NCI-H2107 (cell line): ENCODE measurements around the gene SPATA20.

Experiments used
- DNase-seq: peaks from one replicate; lab custom pipeline; 2025; lab: John Stamatoyannopoulos, UW

The SPATA20 gene

GRCh38 chr17:50520483-50520882, 26.5 kb upstream of the SPATA20 start:
- DNase-seq: no peak

DNA sequence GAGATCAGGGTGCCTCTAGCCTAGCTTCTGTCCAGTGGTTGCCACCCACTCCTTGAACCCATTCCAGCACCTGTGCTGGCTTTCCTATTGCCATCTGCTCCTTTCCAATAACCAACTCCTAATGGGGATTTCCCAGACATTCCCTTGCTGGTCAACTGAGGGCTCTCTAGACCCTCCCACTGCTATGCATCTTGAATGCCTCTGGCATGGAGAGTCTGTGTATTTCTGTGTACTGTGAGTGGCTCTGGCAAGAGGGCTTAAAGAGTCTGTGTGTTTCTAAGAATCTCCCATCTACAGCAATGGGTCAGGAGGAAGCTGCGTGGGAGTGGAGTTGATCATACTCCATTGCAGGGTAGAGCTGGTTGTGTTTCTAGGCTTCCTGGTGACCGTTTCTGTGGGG, 25.5 kb upstream of the SPATA20 start:
- no peak for DNase-seq

GRCh38 chr17:50522766-50523165, 24.2 kb upstream of the SPATA20 start:
- DNase-seq: no peak

GRCh38 chr17:50523208-50523607, 23.8 kb upstream of the SPATA20 start:
- no peak for DNase-seq

DNA sequence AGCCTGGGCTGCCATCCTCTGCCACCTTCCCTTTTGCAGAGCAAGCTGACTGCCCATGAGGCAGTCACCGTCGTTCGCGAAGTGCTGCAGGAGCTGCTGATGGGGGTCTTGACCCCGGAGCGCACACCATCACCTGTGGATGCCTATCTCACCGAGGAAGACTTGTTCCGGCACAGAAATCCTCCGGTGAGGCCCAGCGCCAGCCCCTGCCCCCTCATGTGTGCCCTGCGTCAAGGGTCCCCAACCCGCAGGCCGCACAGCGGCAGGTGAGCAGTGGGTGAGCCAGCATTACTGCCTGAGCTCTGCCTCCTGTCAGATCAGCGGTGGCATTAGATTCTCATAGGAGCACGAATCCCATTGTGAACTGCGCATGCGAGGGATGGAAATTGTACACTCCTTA, 22.1 kb upstream of the SPATA20 start:
- no peak for DNase-seq

DNA sequence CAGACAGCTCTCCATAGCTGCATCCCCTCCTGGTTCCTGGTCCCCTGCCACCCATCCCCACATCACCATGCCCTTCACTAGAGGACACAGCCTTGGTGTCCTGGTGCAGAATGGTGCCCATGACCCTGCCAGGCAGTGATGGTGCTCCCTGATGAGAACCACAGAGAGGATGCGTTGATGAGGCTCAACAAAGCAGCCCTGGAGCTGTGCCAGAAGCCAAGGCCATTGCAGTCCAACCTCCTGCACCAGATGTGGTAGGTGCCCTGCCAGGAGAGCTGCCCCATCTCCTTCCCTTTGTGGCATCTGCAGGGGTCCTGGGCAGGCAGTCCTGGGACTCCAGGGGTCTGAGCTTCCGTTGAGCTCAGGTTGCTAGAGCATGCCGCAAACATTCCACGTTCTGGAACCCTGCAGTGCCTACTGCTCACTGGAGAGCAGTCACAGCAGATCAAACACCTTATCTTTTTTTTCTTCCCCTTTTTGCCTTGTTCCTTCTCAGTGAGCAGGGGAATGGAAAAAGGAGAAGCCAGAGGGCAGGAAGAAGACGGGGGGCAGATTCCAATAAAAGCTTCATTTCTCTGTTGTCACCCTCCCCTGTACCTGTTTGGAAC, 19.7 kb upstream of the SPATA20 start:
- DNase-seq: no peak

DNA sequence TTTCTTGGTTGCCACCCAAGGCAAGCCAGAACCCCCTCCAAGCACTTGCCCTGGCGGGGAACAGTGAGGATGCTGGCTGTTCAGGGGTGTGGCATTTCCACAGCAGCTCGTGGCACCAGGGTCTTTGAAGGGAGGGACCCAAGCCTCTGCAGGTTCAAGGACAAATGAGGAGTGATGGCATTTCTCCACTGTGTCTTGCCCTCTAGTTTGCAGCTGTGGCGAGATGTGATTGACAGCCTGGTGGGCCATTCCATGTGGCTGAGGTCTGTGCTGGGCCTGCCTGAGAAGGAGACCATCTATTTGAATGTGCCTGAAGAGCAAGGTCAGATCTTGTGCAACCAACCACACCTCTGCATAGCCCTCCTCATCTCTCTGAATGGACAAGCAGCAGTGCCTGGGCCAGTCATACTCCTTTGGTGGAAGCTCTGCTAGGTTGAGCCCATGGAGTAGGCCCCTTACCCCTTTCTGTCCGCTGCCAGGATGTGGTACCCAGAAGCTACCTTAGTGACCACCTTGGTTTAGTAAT, 19.0 kb upstream of the SPATA20 start:
- no peak for DNase-seq

- no peak for DNase-seq
Observed at GRCh38 chr17:50529849-50530248, 17.1 kb upstream of the SPATA20 start.

GRCh38 chr17:50531428-50532025, 15.4 kb upstream of the SPATA20 start:
- no peak for DNase-seq

GRCh38 chr17:50532452-50533024, 14.4 kb upstream of the SPATA20 start, which contains the start of gene EPN3:
Gene EPN3 (plus strand): TSS chr17:50532735. CDS start chr17:50536557, 3,822 bp downstream.
- no peak for DNase-seq

DNA sequence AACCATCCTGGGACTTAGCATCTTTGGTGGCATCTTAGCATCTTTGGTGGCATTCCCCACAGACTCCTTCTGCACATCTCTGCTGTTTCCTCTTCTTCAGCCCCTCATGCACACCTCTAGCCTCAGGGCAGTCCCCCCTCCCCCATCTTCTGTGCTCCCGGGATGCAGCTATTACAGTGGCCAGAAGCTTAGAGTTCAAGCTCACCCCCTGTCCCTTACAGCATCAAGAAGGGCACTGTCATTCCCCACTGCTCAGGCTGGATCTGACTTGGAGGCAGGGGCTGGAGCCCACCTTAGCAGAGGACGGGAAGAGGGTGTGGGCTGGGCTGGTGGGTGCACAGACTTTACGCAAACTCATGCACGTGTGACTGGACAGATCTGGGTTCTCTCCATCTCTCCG, 13.8 kb upstream of the SPATA20 start:
- no peak for DNase-seq

DNA sequence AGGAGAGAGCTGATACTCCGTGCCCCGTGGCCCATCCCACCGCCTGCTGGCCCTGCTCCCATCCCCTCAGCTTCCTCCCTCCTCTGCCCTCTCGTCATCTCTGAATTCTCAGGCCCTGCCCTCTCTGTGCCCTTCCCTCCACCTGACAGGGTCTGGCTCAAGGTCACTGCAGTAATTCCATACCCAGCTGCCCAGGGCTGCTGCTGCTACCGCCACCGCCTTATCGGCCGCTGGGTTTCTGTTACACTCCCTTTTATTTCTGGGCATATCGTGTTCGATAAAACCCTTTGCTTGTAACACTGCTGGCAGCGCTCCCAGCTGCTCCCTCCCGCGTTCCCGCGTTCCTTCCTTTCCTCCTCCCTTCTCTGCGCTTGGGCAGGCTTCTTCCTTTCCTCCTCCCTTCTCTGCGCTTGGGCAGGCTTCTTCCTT, 13.2 kb upstream of the SPATA20 start:
- DNase-seq: peak; percentile 18

DNA sequence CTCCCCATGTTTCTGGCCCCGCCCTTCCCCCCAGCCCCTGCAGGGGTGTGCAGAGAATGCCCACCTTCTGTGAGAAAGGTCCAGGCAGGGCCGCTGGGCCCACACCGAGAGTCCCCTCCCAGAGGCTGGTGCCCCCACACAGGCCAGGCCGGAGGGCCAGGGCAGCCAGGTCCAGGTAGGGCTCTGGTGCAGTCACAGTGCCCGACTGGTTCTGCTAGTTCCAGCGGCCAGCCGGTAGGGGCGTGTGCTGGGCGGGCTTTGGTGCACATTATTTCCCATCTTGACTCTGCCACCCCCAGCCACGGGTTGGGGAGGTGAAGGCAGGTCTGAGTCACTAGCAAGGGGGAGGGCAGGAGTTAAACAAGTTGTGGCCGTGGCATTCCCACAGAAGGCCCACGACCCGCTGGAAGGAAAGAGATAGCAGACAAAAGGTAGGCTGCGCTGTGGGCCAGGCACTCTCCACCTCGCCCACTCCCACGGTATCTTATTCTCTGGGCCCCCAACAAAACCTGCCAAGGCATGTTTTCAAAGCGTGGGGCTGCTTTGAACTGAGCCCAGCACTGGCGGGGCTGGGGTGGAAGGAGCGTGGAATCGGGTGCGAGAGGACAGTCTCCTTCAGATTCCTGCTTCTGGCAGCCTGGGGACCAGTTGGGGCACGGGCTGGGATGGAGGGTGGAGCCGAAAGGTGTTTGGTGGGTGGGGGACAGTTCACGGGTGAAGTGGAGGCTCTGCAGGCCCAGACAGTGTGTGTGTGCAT, 12.6 kb upstream of the SPATA20 start:
- DNase-seq: no peak

GRCh38 chr17:50534979-50535326, 12.0 kb upstream of the SPATA20 start:
- DNase-seq: no peak

DNA sequence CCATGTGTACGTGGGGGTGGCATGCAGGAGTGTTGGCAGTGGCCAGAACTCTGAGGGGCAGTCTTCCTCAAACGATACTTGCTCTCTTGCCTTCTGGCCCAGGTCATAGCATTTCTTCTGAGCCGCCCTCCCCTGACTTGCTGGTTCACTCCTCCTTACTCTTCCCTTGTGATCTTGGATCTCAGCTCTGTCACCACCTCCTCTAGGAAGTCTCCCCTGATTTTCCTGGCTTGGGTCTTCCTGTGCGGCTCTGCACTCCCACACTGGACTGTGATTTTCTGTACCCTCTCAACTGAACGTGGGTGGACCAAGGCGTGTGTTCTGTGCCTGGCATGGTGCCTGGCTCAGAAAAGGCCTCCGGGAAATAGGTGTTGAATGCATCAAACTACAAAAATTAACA, 11.6 kb upstream of the SPATA20 start:
- DNase-seq: no peak

- DNase-seq: no peak
Observed at GRCh38 chr17:50536683-50537646, 10.0 kb upstream of the SPATA20 start.

GRCh38 chr17:50537721-50538548, 9.0 kb upstream of the SPATA20 start:
- no peak for DNase-seq

GRCh38 chr17:50538549-50539410, 8.2 kb upstream of the SPATA20 start:
- no peak for DNase-seq

DNA sequence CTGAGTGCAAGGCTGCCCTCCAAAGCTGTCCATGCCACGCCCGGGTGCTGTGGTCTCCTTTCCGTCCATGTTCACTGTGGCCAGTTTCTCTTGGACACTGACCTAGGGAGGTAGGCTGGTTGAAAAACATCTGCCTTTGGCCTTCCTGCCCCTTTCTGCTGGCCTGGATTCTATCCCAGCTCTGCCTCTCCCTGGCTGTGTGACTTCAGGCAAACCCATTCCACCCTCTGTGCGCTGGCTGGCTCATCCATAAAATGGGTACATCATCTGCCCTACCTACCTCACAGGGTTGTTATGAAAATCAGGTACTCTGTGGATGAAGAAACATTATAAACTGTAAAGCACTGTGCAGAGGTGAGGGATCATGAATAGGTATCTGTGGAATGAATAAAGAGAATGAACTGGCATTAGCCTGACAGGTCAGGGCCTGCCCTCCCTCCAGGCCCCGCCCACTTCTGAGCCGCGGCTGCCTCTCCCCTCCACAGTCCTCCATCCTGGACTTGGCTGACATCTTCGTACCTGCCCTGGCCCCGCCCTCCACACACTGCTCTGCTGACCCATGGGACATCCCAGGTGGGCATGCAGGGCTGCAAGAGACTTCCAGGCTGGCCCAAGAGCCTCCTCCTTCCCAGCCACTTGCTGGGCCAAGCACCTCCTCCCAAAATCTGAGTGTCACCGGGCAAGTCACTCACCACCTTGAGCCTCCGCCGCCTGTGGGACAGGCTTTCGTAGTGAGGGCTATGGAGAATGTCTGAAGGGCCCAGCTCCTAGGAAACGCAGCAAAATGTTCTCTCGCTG, 7.0 kb upstream of the SPATA20 start:
- no peak for DNase-seq
